Measurements from ENCODE around the gene CRACR2A.

Gene CRACR2A

DNA sequence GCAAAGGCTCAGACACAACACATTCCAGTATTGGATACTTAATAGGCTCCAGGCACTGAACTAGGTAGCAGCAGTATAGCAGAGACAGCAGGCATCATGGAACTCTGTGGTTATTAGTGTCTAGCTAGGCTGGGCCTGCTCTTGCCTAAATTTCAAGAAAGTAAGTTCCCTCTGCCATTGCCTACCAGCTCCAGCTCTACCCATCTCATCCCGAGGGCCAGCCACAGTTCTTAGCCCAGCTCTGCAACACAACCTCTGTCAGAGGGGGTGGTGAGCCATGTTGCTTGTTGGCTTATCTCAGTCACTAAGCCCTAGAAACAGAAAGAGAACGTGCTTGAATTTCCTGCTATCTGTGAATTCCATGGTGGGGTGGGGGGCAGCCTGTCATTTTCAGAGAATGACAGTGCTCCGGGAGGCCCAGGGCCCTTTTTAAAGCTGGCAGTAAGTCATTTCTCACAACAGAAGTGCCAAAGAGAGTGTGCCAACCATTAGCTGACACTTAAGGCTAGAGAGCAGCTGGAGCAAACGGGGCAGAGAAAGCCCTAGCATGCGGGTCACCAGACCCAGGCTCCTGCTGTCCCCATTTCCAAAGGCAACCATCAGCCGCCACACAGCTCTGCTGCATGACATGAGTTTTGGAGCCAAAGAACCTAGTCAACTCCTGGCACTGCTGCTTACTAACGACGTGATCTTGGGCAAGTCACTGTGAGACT lies 156.1 kb downstream of the CRACR2A start:
- no peak overlapping the region for H3K27ac Mint-ChIP-seq
- ATAC-seq (ENCODE audit: low read depth), result no peak
- no peaks in the 10 kb centered on the region for H3K27me3 Mint-ChIP-seq
- H3K4me3 Mint-ChIP-seq, result no peak overlapping the region
- no peaks in the 10 kb centered on the region for H3K36me3 Mint-ChIP-seq
- no peaks in the 10 kb centered on the region for H3K9me3 Mint-ChIP-seq
- no peaks in the 10 kb centered on the region for H3K4me1 Mint-ChIP-seq
- DNase-seq (ENCODE audit: low spot score in 2 of 2), result no peak

- H3K27me3 Mint-ChIP-seq, result peaks cover 2% of the 10 kb centered on the region
- no peak overlapping the region for H3K4me3 Mint-ChIP-seq
- no peak for ATAC-seq (ENCODE audit: low read depth)
- H3K9me3 Mint-ChIP-seq, result no peaks in the 10 kb centered on the region
- no peak overlapping the region for H3K27ac Mint-ChIP-seq
- no peaks in the 10 kb centered on the region for H3K4me1 Mint-ChIP-seq
- DNase-seq (ENCODE audit: low spot score in 2 of 2), result no peak
- H3K36me3 Mint-ChIP-seq, result no peaks in the 10 kb centered on the region
Observed at GRCh38 chr12:3595721-3596120, 157.2 kb downstream of the CRACR2A start.

DNA sequence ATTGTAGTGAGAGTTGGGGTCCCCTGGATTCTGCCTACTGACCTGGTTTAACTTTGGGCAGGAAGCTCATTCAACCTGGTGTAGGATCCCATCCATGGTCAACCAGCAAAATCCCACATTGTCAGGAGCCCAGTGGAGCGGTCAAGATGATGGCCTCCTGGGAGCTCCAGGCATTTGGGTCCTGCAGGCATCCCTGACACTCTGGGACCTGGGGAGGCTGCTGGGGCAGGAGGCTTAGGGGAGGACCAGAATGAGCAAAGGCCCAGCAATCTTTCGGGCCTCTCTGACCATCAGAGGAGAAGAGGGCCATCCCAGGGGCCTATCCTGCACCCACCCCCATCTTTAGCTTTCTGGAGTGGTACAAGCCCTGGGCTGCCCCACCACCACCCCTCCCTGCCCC lies 157.9 kb downstream of the CRACR2A start:
- DNase-seq (ENCODE audit: low spot score in 2 of 2), result no peak
- H3K27ac Mint-ChIP-seq, result no peak overlapping the region
- no peaks in the 10 kb centered on the region for H3K36me3 Mint-ChIP-seq
- no peak for ATAC-seq (ENCODE audit: low read depth)
- H3K9me3 Mint-ChIP-seq, result no peaks in the 10 kb centered on the region
- no peak overlapping the region for H3K4me3 Mint-ChIP-seq
- H3K27me3 Mint-ChIP-seq, result peaks cover 2% of the 10 kb centered on the region
- no peaks in the 10 kb centered on the region for H3K4me1 Mint-ChIP-seq

- ATAC-seq (ENCODE audit: low read depth), result no peak
Observed at GRCh38 chr12:3593906-3594483, 158.9 kb downstream of the CRACR2A start.

DNA sequence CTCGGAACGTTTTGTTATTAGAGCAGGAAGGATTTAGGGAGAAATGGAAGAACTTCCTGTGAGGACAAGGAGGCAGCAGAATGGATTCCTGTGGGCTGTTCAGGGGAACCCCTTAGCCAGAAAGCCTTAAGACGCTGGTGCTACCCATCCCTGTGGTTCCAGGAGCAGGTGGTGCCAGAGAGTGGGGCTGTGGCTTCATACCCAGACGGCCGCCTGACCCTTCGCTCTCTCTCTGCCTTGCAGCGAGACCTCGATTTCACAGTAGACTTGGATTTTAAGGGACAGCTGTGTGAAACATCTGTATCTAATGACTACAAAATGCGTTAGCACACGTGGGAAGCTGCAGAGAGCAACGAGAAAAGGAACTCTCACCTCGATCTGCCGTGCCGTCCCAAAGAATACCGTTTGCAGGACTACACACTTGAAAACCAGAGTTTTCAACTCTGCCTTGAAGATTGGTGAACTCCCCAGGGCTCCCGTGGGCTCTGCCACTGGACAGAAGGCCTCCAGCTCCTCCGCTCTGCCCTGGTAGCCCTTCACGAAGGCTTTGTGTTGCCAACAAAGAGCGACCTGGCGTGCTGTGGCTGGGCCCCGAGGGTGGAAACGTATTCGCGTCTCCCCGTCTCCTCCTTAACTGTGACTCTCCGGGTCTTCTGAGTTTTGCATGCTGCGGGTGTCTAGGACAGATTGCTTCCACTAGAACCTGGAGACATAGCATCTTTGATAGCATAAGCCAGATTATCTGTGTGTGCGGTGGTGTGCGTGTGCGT lies 159.9 kb downstream of the CRACR2A start:
- H3K4me1 Mint-ChIP-seq, result no peaks in the 10 kb centered on the region
- no peaks in the 10 kb centered on the region for H3K36me3 Mint-ChIP-seq
- no peak overlapping the region for H3K27ac Mint-ChIP-seq
- no peaks in the 10 kb centered on the region for H3K9me3 Mint-ChIP-seq
- DNase-seq (ENCODE audit: low spot score in 2 of 2) (no peak), ATAC-seq (ENCODE audit: low read depth) (no peak)
- H3K4me3 Mint-ChIP-seq, result no peak overlapping the region
- H3K27me3 Mint-ChIP-seq, result peaks cover 6% of the 10 kb centered on the region

More at GRCh38 chr12:3593906-3594483, 158.9 kb downstream of the CRACR2A start:
- H3K4me3 Mint-ChIP-seq, result no peak overlapping the region
- H3K9me3 Mint-ChIP-seq, result no peaks in the 10 kb centered on the region
- H3K4me1 Mint-ChIP-seq, result no peaks in the 10 kb centered on the region
- no peak for DNase-seq (ENCODE audit: low spot score in 2 of 2)
- H3K27ac Mint-ChIP-seq, result no peak overlapping the region
- no peaks in the 10 kb centered on the region for H3K36me3 Mint-ChIP-seq
- peaks cover 2% of the 10 kb centered on the region for H3K27me3 Mint-ChIP-seq

DNA sequence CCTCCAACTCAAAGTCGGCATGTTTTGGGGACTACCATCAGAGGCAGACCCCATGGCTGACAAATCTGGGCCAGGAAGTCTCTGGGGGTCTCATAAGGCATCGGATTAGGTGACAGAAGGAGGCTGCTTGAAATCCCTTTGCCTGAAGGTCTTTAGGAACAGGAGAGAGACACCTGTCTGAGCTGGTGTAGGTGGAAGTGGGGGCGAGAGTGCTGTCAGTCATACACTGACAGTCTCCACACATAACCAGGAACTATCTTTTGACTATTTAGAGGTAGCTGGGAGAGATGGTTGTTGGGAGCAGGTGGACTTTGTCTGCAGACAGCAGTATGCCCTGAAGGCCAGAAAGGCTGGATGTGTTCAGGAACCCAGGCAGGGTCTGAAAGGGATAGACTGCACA lies 163.2 kb downstream of the CRACR2A start:
- H3K27ac Mint-ChIP-seq, result no peak overlapping the region
- H3K27me3 Mint-ChIP-seq, result peaks cover 7% of the 10 kb centered on the region
- DNase-seq (ENCODE audit: low spot score in 2 of 2), result no peak
- no peaks in the 10 kb centered on the region for H3K36me3 Mint-ChIP-seq
- ATAC-seq (ENCODE audit: low read depth), result no peak
- no peak overlapping the region for H3K4me3 Mint-ChIP-seq
- no peaks in the 10 kb centered on the region for H3K4me1 Mint-ChIP-seq
- no peaks in the 10 kb centered on the region for H3K9me3 Mint-ChIP-seq

DNA sequence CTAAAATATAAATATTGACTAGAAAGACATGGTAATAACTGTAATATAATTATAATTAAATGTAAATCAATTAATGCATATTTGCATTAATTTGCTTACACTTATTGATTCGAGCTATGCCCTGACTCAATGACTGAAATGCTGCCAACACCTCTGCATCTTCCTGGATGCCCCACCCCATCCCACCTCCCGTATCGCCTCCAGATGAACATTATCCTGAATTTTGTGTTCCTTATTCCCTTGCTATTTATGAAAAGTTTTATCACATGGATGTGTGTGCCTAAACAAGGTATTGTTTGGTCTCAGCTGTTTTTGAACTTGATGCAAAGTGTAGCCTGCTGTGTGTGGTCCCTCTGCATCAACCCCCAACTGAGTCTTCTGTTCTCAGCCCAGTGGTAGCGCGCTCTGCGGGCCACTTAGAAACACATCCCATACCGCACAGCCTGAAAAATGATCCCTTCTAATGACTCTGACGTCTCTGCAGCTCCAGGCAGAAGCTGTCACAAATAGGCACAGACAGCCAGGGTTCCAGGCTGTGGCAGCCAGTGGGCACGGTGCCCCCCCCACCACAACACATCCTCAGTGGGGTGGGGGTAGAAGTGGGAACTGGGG lies 165.4 kb downstream of the CRACR2A start:
- peaks cover 1% of the 10 kb centered on the region for H3K36me3 Mint-ChIP-seq
- no peak for ATAC-seq (ENCODE audit: low read depth)
- no peak for DNase-seq (ENCODE audit: low spot score in 2 of 2)
- no peak overlapping the region for H3K27ac Mint-ChIP-seq
- H3K4me3 Mint-ChIP-seq, result no peak overlapping the region
- peaks cover 7% of the 10 kb centered on the region for H3K27me3 Mint-ChIP-seq
- H3K9me3 Mint-ChIP-seq, result peaks cover 1% of the 10 kb centered on the region
- no peaks in the 10 kb centered on the region for H3K4me1 Mint-ChIP-seq

- Mint-ChIP-seq H3K27ac (no peak overlapping the region), H3K4me3 (no peak overlapping the region), H3K27me3 (peaks cover 12% of the 10 kb centered on the region), H3K36me3 (peaks cover 1% of the 10 kb centered on the region), H3K9me3 (peaks cover 1% of the 10 kb centered on the region), H3K4me1 (no peaks in the 10 kb centered on the region)
- ATAC-seq (ENCODE audit: low read depth) (no peak), DNase-seq (ENCODE audit: low spot score in 2 of 2) (no peak)
Observed at GRCh38 chr12:3583656-3584334, 169.1 kb downstream of the CRACR2A start.

DNA sequence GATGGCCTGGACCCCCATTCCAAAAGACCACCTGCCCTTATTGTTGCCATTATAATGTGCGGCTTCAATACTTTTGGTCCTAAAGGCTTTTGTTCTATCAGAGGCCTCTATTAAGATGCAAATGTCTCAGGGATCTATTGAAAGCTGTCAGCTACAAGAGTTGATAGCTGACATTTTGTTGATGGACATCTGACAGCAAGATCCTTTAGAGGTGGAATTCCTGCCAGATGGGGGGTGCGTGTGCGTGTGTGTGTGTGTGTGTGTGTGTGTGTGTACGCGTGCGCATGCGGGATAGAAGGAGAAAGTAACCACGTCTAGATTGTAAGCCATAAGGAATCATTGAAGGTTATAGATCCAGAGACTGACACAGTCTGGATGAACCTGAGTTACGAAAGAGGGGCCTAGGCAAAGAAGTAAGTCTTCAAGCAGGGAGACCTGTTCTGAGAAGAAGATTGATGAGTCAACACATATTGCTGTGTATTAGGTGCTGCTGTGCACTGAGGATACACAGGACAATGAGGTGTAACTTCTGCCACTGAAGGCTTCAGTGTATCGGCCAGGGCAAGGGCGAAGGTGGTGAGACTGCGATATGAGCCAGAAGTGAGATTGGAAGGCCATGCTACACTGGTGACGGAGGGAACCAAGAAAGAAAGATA lies 172.7 kb downstream of the CRACR2A start:
- ATAC-seq (ENCODE audit: low read depth), result no peak
- no peak overlapping the region for H3K4me3 Mint-ChIP-seq
- peaks cover 1% of the 10 kb centered on the region for H3K9me3 Mint-ChIP-seq
- DNase-seq (ENCODE audit: low spot score in 2 of 2), result no peak
- peaks cover 1% of the 10 kb centered on the region for H3K36me3 Mint-ChIP-seq
- no peaks in the 10 kb centered on the region for H3K4me1 Mint-ChIP-seq
- peaks cover 16% of the 10 kb centered on the region for H3K27me3 Mint-ChIP-seq
- H3K27ac Mint-ChIP-seq, result no peak overlapping the region

- ATAC-seq (ENCODE audit: low read depth), result no peak
- H3K4me3 Mint-ChIP-seq, result no peak overlapping the region
- DNase-seq (ENCODE audit: low spot score in 2 of 2), result no peak
- peaks cover 1% of the 10 kb centered on the region for H3K9me3 Mint-ChIP-seq
- peaks cover 1% of the 10 kb centered on the region for H3K36me3 Mint-ChIP-seq
- no peak overlapping the region for H3K27ac Mint-ChIP-seq
- H3K27me3 Mint-ChIP-seq, result peaks cover 16% of the 10 kb centered on the region
- no peaks in the 10 kb centered on the region for H3K4me1 Mint-ChIP-seq
Observed at GRCh38 chr12:3579446-3580093, 173.3 kb downstream of the CRACR2A start.

GRCh38 chr12:3578557-3578956 lies 174.4 kb downstream of the CRACR2A start:
- Mint-ChIP-seq H3K36me3 (no peaks in the 10 kb centered on the region), H3K9me3 (no peaks in the 10 kb centered on the region), H3K4me1 (no peaks in the 10 kb centered on the region), H3K4me3 (no peak overlapping the region), H3K27ac (no peak overlapping the region), H3K27me3 (peaks cover 16% of the 10 kb centered on the region)
- ATAC-seq (ENCODE audit: low read depth) (no peak), DNase-seq (ENCODE audit: low spot score in 2 of 2) (no peak)

DNA sequence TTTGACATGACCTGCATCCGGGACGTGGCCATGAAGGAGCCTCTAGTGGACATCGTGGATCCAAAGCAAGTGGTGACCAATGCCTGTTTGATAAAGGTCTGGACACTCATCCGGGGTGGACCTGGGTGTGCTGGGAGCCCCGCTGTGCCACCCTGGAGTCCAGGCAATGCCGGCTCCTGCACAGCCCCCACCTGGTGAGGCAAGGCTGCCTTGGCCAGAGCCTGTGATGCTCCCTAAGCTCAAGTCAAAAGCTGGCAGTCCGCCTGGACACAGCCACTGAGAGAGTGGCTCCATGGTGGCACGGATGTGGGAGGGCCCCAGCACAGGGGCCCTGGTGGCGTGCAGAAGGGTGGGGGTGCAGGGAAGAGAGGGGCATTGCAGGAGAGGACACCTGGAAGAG lies 176.0 kb downstream of the CRACR2A start:
- no peak for DNase-seq (ENCODE audit: low spot score in 2 of 2)
- Mint-ChIP-seq H3K27me3 (peaks cover 17% of the 10 kb centered on the region), H3K4me1 (no peaks in the 10 kb centered on the region), H3K4me3 (no peak overlapping the region), H3K9me3 (no peaks in the 10 kb centered on the region), H3K36me3 (no peaks in the 10 kb centered on the region), H3K27ac (no peak overlapping the region)
- no peak for ATAC-seq (ENCODE audit: low read depth)

DNA sequence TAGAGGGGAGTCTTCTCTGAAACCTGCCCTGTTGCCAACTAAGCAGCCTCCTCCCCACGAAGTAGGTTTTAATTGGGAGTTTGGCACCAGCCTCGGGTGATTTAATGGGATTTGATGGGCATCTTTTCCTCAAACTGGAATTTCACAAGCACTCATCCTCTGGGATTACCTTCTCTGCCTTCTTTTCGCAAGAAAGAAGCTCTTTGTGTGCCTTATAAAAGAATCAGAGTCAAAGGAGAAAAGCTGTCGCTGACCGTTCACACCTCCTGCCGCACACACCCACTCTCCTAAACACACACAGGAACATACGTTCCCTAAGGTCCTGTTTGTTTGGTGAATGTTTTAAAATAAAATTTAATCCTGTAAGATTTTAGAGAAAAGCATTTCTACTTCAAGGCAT lies 177.9 kb downstream of the CRACR2A start:
- Mint-ChIP-seq H3K4me1 (no peaks in the 10 kb centered on the region), H3K9me3 (no peaks in the 10 kb centered on the region), H3K27ac (no peak overlapping the region), H3K4me3 (no peak overlapping the region), H3K36me3 (no peaks in the 10 kb centered on the region), H3K27me3 (peaks cover 10% of the 10 kb centered on the region)
- ATAC-seq (ENCODE audit: low read depth) (no peak), DNase-seq (ENCODE audit: low spot score in 2 of 2) (no peak)

All from memory B cell (primary cell).